NCI-H1436 (cell line): ENCODE data around the gene NDUFA7.
"Not testable (repeated sequence)": the region's sequence is repeated elsewhere in the genome, so short reads cannot be mapped to it uniquely, and the experiment has no call there.

Experiments
- DNase-seq: peaks from one replicate; lab custom pipeline; 2025; lab: John Stamatoyannopoulos, UW

NDUFA7 gene

GRCh38 chr19:8341504-8341903, 20.3 kb upstream of the NDUFA7 start:
- not testable (repeated sequence) for DNase-seq

GRCh38 chr19:8340341-8341096, 19.3 kb upstream of the NDUFA7 start:
- no peak for DNase-seq

- DNase-seq: no peak
Observed at GRCh38 chr19:8338835-8339234, 17.7 kb upstream of the NDUFA7 start.

GRCh38 chr19:8337728-8338127, 16.6 kb upstream of the NDUFA7 start:
- no peak for DNase-seq

GRCh38 chr19:8336660-8337059, 15.5 kb upstream of the NDUFA7 start:
- DNase-seq: no peak

- no peak for DNase-seq
Observed at GRCh38 chr19:8336072-8336569, 14.9 kb upstream of the NDUFA7 start.

- peak; percentile 41 for DNase-seq
Observed at GRCh38 chr19:8335343-8336071, 14.3 kb upstream of the NDUFA7 start.

- no peak for DNase-seq
Observed at GRCh38 chr19:8334458-8335342, 13.5 kb upstream of the NDUFA7 start.

GRCh38 chr19:8333767-8334457, 12.7 kb upstream of the NDUFA7 start:
- no peak for DNase-seq

- DNase-seq: no peak
Observed at GRCh38 chr19:8332976-8333766, 12.0 kb upstream of the NDUFA7 start.

- DNase-seq: no peak
Observed at GRCh38 chr19:8331263-8331845, 10.2 kb upstream of the NDUFA7 start.

- DNase-seq: no peak
Observed at GRCh38 chr19:8329996-8330395, 8.8 kb upstream of the NDUFA7 start.

- no peak for DNase-seq
Observed at GRCh38 chr19:8325454-8325853, 4.3 kb upstream of the NDUFA7 start.

GRCh38 chr19:8324186-8325050, 3.2 kb upstream of the NDUFA7 start:
- no peak for DNase-seq

GRCh38 chr19:8323781-8324185, 2.6 kb upstream of the NDUFA7 start:
- no peak for DNase-seq

- DNase-seq: no peak
Observed at GRCh38 chr19:8322638-8322997, 1.4 kb upstream of the NDUFA7 start.

GRCh38 chr19:8321986-8322637, 937 bp upstream of the NDUFA7 start:
- no peak for DNase-seq

GRCh38 chr19:8320564-8321066, 560 bp downstream of the NDUFA7 start:
- DNase-seq: no peak
